Activated B cell treated with CpG ODN at 0.5 μM for 24 hours (primary cell): ENCODE data around the gene NEK3. TPM values are rescaled to one million over a fixed set of nuclear protein-coding genes. Genes with fewer than 3 reads are reported as not detected.

ENCODE experiments used
- ATAC-seq: fragments of 200-7000 bp; cut with Tn5 transposase; one replicate; pipeline ENCODE4 v1.10.0; 2021; ENCODE audit warnings: low read depth, mild to moderate bottlenecking, moderate library complexity
- CTCF ChIA-PET: fragments of 350-600 bp; sonication (Branson Sonifier 250); formaldehyde crosslinking; loops from one replicate; lab custom pipeline; 2021; ENCODE audit warnings: antibody characterized with exemption; lab: Charles Lee
- POLR2A ChIA-PET: fragments of 350-600 bp; sonication (Branson Sonifier 250); formaldehyde crosslinking; loops from one replicate; lab custom pipeline; 2021; ENCODE audit warnings: antibody characterized with exemption; lab: Charles Lee
- DNase-seq: peaks from one replicate; pipeline ENCODE4 v3.0.0; 2022
- H3K27ac Mint-ChIP-seq: one replicate; pipeline ENCODE4 v1.8.0; 2020; ENCODE audit warnings: mixed read lengths
- H3K27me3 Mint-ChIP-seq: one replicate; pipeline ENCODE4 v1.8.0; 2021; ENCODE audit warnings: mixed read lengths
- H3K36me3 Mint-ChIP-seq: one replicate; pipeline ENCODE4 v1.8.0; 2021; ENCODE audit warnings: low read depth, mixed read lengths
- H3K4me1 Mint-ChIP-seq: one replicate; pipeline ENCODE4 v1.8.0; 2021; ENCODE audit warnings: mixed read lengths
- H3K4me3 Mint-ChIP-seq: one replicate; pipeline ENCODE4 v1.8.0; 2020; ENCODE audit warnings: mild to moderate bottlenecking, mixed read lengths
- H3K9me3 Mint-ChIP-seq: one replicate; pipeline ENCODE4 v1.8.0; 2020; ENCODE audit warnings: mixed read lengths
- CTCF ChIP-seq: fragments of 200-600 bp; IDR thresholded peaks from one replicate; pipeline ENCODE4 v1.8.0; 2022; ENCODE audit warnings: antibody characterized with exemption, mild to moderate bottlenecking
- intact Hi-C: fragments of 100-400 bp; cut with micrococcal nuclease; formaldehyde crosslinking; loops from one replicate; pipeline ENCODE4 v1.15.1; 2024
- total RNA-seq: library from RNA; stranded (reverse); gene quantifications from 2 replicates; pipeline ENCODE4 v1.2.3, GENCODE V29; 2022

NEK3 gene
- total RNA-seq, 1 donor from 2014 or later = 12.0 TPM

GRCh38 chr13:52130641-52131040 is 28.8 kb downstream of the NEK3 start:
- ATAC-seq (no peak), DNase-seq (no peak)
- intact Hi-C loops = no loop called here
- H3K36me3 Mint-ChIP-seq = peaks cover 31% of the 10 kb centered on the region
- ChIA-PET POLR2A (no interaction called here), CTCF (no interaction called here)
- TF ChIP-seq CTCF = no peak
- H3K4me1 Mint-ChIP-seq = peaks cover 17% of the 10 kb centered on the region
- H3K27me3 Mint-ChIP-seq = peaks cover 11% of the 10 kb centered on the region
- no peak overlapping the region for H3K27ac Mint-ChIP-seq
- no peak overlapping the region for H3K4me3 Mint-ChIP-seq
- H3K9me3 Mint-ChIP-seq = no peaks in the 10 kb centered on the region

- ATAC-seq = peak; percentile 68
- no peak for TF ChIP-seq CTCF
- DNase-seq = peak; percentile 56
- ChIA-PET CTCF (interaction anchor here (1.2 to 2.1 kb wide), 3 partner anchors 31 to 233 kb away, joined by 3 to 18 read pairs (median 4); no protein-coding TSS in a partner anchor), POLR2A (no interaction called here)
- Mint-ChIP-seq H3K27me3 (peaks cover 14% of the 10 kb centered on the region), H3K4me1 (peaks cover 17% of the 10 kb centered on the region), H3K27ac (no peak within 1 kb of the TSS), H3K36me3 (peaks cover 25% of the 10 kb centered on the region), H3K9me3 (no peaks in the 10 kb centered on the region), H3K4me3 (peak within 1 kb of the TSS; percentile 87)
- intact Hi-C loops = loop anchor here (2.0 to 5.0 kb wide), 4 partner anchors 322 to 692 kb away; partner anchors contain the start of genes INTS6, VPS36 and WDFY2
These were observed 30.4 kb downstream of the NEK3 start, which contains the start of gene NEK5 for GRCh38 chr13:52128714-52129700. TSS of gene NEK5 (minus strand) at chr13:52129073. CDS start at chr13:52127482, 1,591 bp downstream.

- POLR2A ChIA-PET = interaction anchor here (0.7 to 1.0 kb wide), 3 partner anchors 31 to 675 kb away, joined by 4 to 5 read pairs (median 4); partner anchors contain the start of gene INTS6
- Mint-ChIP-seq H3K27me3 (peaks cover 18% of the 10 kb centered on the region), H3K36me3 (peaks cover 18% of the 10 kb centered on the region), H3K27ac (no peak overlapping the region), H3K4me1 (peaks cover 17% of the 10 kb centered on the region), H3K4me3 (peak overlapping the region; percentile 87), H3K9me3 (no peaks in the 10 kb centered on the region)
- CTCF ChIA-PET = interaction anchor here (0.7 to 2.1 kb wide), 19 partner anchors 9 to 1002 kb away, joined by 3 to 18 read pairs (median 4); no protein-coding TSS in a partner anchor
- TF ChIP-seq CTCF = peak; percentile 32
- intact Hi-C loops = loop anchor here (1.0 to 5.0 kb wide), 10 partner anchors 31 to 1003 kb away; partner anchors contain the start of genes INTS6, NEK3, TMEM272 and VPS36
- DNase-seq (peak; percentile 17), ATAC-seq (peak; percentile 73)
These were observed 31.4 kb downstream of the NEK3 start for GRCh38 chr13:52127783-52128702.

GRCh38 chr13:52127378-52127777 is 32.0 kb downstream of the NEK3 start:
- CTCF ChIA-PET = interaction anchor here (0.7 to 2.1 kb wide), 18 partner anchors 8 to 1002 kb away, joined by 3 to 18 read pairs (median 4); no protein-coding TSS in a partner anchor
- Mint-ChIP-seq H3K36me3 (peaks cover 13% of the 10 kb centered on the region), H3K27me3 (peaks cover 21% of the 10 kb centered on the region), H3K9me3 (no peaks in the 10 kb centered on the region), H3K4me1 (peaks cover 17% of the 10 kb centered on the region), H3K4me3 (no peak overlapping the region), H3K27ac (no peak overlapping the region)
- POLR2A ChIA-PET = interaction anchor here (0.7 to 1.0 kb wide), 3 partner anchors 31 to 674 kb away, joined by 4 to 5 read pairs (median 4); partner anchors contain the start of gene INTS6
- ATAC-seq (no peak), DNase-seq (no peak)
- no peak for TF ChIP-seq CTCF
- intact Hi-C loops = loop anchor here (1.0 to 5.0 kb wide), 9 partner anchors 32 to 1002 kb away; partner anchors contain the start of genes INTS6, NEK3, TMEM272 and WDFY2
